Common myeloid progenitor, CD34-positive (primary cell): ENCODE data around the gene TXNDC2.

Source experiments
- CTCF ChIA-PET: fragments of 350-600 bp; sonication (Branson Sonifier 250); formaldehyde crosslinking; loops from one replicate; lab custom pipeline; 2021; ENCODE audit warnings: antibody characterized with exemption; lab: Charles Lee
- POLR2A ChIA-PET: fragments of 350-600 bp; sonication (Branson Sonifier 250); formaldehyde crosslinking; loops from one replicate; lab custom pipeline; 2021; ENCODE audit warnings: antibody characterized with exemption; lab: Charles Lee
- DNase-seq, 3 donors: peaks; one replicate each; pipeline versions ENCODE4 v3.0.0 to v3.0.0-alpha.2; 2013
- H3K27ac ChIP-seq, 2 experiments: 1 replicate in 1 of 2; 2 replicates in 1 of 2; pipeline ENCODE4 v1.7.0; 2013; ENCODE audit warnings: inconsistent platforms in 2 of 2, low read length in 2 of 2, mild to moderate bottlenecking in 2 of 2, low read depth in 1 of 2, moderate library complexity in 1 of 2; ENCODE audit not compliant: severe bottlenecking in 2 of 2, insufficient read depth in 1 of 2, poor library complexity in 1 of 2
- H3K27me3 ChIP-seq, 5 experiments: replicated peaks in 2 of 5; 1 replicate in 3 of 5; 2 replicates in 2 of 5; pipeline versions ENCODE4 v1.6.1 to v1.7.0; 2013; ENCODE audit warnings: low read length in 4 of 5, mild to moderate bottlenecking in 2 of 5, moderate library complexity in 2 of 5, inconsistent platforms in 1 of 5; ENCODE audit not compliant: insufficient read depth in 5 of 5, control insufficient read depth in 4 of 5
- H3K36me3 ChIP-seq, 4 experiments: 1 replicate in 2 of 4; 2 replicates in 2 of 4; pipeline versions ENCODE4 v1.6.1 to v1.7.0; 2013; ENCODE audit warnings: low read length in 3 of 4, control low read depth in 1 of 4, mild to moderate bottlenecking in 1 of 4; ENCODE audit not compliant: control insufficient read depth in 4 of 4, insufficient read depth in 4 of 4
- H3K4me1 ChIP-seq, 4 experiments: 1 replicate in 3 of 4; 2 replicates in 1 of 4; pipeline versions ENCODE4 v1.6.1 to v1.7.1; 2013; ENCODE audit warnings: low read length in 3 of 4, mild to moderate bottlenecking in 3 of 4, control low read depth in 1 of 4, inconsistent platforms in 1 of 4, moderate library complexity in 1 of 4; ENCODE audit not compliant: control insufficient read depth in 4 of 4, insufficient read depth in 4 of 4; ENCODE audit errors: control extremely low read depth in 1 of 4
- H3K4me3 ChIP-seq, 7 experiments: 1 replicate in 4 of 7; 2 replicates in 3 of 7; pipeline versions ENCODE4 v1.5.1 to v1.7.0; 2013; ENCODE audit warnings: mild to moderate bottlenecking in 7 of 7, low read length in 6 of 7, moderate library complexity in 6 of 7, inconsistent platforms in 2 of 7, low read depth in 2 of 7, control low read depth in 1 of 7; ENCODE audit not compliant: insufficient read depth in 4 of 7, control insufficient read depth in 1 of 7; ENCODE audit errors: extremely low read depth in 1 of 7
- H3K9me3 ChIP-seq, 5 experiments: 1 replicate in 4 of 5; 2 replicates in 1 of 5; pipeline versions ENCODE4 v1.6.1 to v1.7.1; 2013; ENCODE audit warnings: low read length in 4 of 5, mild to moderate bottlenecking in 2 of 5, inconsistent platforms in 1 of 5, low read depth in 1 of 5, moderate library complexity in 1 of 5; ENCODE audit not compliant: control insufficient read depth in 4 of 5, insufficient read depth in 2 of 5; ENCODE audit errors: control extremely low read depth in 1 of 5
- WGBS: methylation state at CpG from one replicate; pipeline ENCODE4 v1.1.5; 2013; ENCODE audit not compliant: insufficient coverage; 5-methylcytosine and 5-hydroxymethylcytosine counted together

The TXNDC2 gene

DNA sequence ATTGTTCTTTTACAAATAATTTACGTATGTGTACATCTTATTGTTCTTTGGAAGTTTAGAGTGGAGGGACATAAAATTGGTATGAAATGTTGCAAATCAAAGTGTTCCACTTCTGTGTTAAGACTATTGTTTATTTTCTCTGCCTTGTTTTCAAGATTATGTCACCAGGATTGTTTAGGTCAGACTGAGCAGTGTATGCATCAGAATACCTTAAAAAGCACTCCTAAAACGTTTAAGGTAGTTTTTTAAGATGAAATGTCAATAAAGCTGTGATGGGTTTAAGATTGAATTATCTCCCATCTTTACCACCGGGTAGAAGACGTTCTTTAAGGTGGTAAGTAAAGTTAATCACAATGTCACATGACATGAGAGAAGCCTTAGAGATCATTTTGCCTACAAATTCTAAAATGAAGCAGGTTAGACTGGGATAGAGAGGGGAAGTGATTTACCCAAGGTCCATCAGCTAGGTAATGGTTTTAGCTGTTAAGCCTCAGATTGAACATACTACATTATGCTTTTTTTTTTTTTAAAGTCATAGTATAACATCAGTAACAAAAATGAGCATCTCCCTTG lies 38.7 kb downstream of the TXNDC2 start:
- ChIA-PET POLR2A (no interaction called here), CTCF (interaction anchor here (0.6 to 2.5 kb wide), 3 partner anchors 9 to 490 kb away, joined by 3 to 6 read pairs (median 4); partner anchors contain the start of gene VAPA)
- Histone ChIP-seq H3K4me1 (peaks cover 15 to 56% (median 28%) of the 10 kb centered on the region in 4 experiments), H3K36me3 (peaks cover 0 to 6% (median 2%) of the 10 kb centered on the region in 4 experiments), H3K9me3 (no peaks in the 10 kb centered on the region), H3K4me3 (no peak overlapping the region), H3K27ac (no peak overlapping the region), H3K27me3 (no peaks in the 10 kb centered on the region)
- DNase-seq = no peak
- 100% methylated on average over 3 of the region's 4 CpGs for WGBS

DNA sequence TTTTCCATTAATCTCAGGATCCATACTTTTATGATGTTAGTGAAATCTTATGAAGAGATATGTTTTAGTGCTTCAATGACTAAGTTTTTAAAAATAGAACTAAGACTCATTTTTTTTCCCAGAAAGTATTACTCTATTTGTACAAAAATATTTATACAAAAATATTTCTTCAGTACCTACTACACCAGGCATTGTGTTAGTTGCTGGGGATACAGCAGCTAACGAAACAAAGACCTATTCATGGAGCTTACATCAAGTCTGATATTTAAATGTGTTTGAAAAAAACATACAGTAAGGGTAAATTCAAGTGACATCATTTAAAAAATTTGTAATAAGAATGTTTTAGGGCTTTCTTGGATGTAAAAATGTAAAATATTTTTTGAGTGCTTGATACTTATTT lies 39.6 kb downstream of the TXNDC2 start:
- H3K9me3 ChIP-seq = no peaks in the 10 kb centered on the region
- ChIA-PET POLR2A (no interaction called here), CTCF (no interaction called here)
- DNase-seq = peak in 1 of 3 donors; percentile 15
- peaks cover 11 to 50% (median 26%) of the 10 kb centered on the region in 4 experiments for H3K4me1 ChIP-seq
- no peaks in the 10 kb centered on the region for H3K27me3 ChIP-seq
- WGBS = no CpG with 5 or more reads among the region's 1 CpG
- H3K36me3 ChIP-seq = peaks cover 0 to 6% (median 2%) of the 10 kb centered on the region in 4 experiments
- no peak overlapping the region for H3K4me3 ChIP-seq
- no peak overlapping the region for H3K27ac ChIP-seq

GRCh38 chr18:9925795-9926194 lies 40.0 kb downstream of the TXNDC2 start:
- Histone ChIP-seq H3K27ac (peak overlapping the region in 1 of 2 experiments; percentile 18), H3K27me3 (no peaks in the 10 kb centered on the region), H3K9me3 (no peaks in the 10 kb centered on the region), H3K4me1 (peaks cover 7 to 46% (median 24%) of the 10 kb centered on the region in 4 experiments), H3K4me3 (no peak overlapping the region), H3K36me3 (peaks cover 0 to 6% (median 2%) of the 10 kb centered on the region in 4 experiments)
- 77% methylated on average over 2 of the region's 4 CpGs for WGBS
- DNase-seq = no peak
- CTCF ChIA-PET = interaction anchor here (0.8 to 1.7 kb wide), 3 partner anchors 11 to 25 kb away, joined by 4 to 6 read pairs (median 5); no protein-coding TSS in a partner anchor
- POLR2A ChIA-PET = no interaction called here

- no peaks in the 10 kb centered on the region for H3K9me3 ChIP-seq
- H3K4me3 ChIP-seq = no peak overlapping the region
- POLR2A ChIA-PET = no interaction called here
- CTCF ChIA-PET = interaction anchor here (0.8 to 1.7 kb wide), 4 partner anchors 10 to 25 kb away, joined by 4 to 6 read pairs (median 4); no protein-coding TSS in a partner anchor
- H3K27ac ChIP-seq = peak overlapping the region in 1 of 2 experiments; percentile 18
- H3K4me1 ChIP-seq = peaks cover 3 to 43% (median 22%) of the 10 kb centered on the region in 4 experiments
- DNase-seq = no peak
- H3K27me3 ChIP-seq = no peaks in the 10 kb centered on the region
- peaks cover 0 to 6% (median 2%) of the 10 kb centered on the region in 4 experiments for H3K36me3 ChIP-seq
- WGBS = 100% methylated on average over 2 of the region's 2 CpGs
Measured at GRCh38 chr18:9926223-9926894, 40.6 kb downstream of the TXNDC2 start.

DNA sequence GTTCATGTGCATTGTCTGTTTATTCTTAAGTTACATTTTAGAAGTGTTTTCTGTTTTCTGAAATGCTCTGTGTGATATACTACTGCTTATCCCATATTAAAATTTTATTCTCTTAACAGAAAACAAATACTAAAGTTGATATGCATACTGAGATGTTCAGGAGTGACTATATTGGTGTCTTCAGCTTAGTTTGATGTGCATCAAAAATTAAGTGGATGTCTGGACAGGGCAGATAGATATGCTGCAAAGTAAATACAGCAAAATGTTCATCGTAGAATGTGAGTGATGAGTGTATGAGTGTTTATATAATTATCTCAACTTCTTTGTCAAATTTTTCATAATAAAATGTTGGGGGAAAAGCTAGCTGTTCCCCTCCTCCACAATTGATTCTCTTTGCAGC lies 41.2 kb downstream of the TXNDC2 start:
- DNase-seq = no peak
- Histone ChIP-seq H3K27ac (no peak overlapping the region), H3K4me1 (peaks cover 3 to 40% (median 22%) of the 10 kb centered on the region in 4 experiments), H3K36me3 (peaks cover 0 to 6% (median 2%) of the 10 kb centered on the region in 4 experiments), H3K9me3 (no peaks in the 10 kb centered on the region), H3K4me3 (no peak overlapping the region), H3K27me3 (no peaks in the 10 kb centered on the region)
- POLR2A ChIA-PET = no interaction called here
- CTCF ChIA-PET = interaction anchor here (1.4 to 1.7 kb wide), 4 partner anchors 9 to 24 kb away, joined by 3 to 6 read pairs (median 4); no protein-coding TSS in a partner anchor
- WGBS = no CpG with 5 or more reads among the region's 1 CpG

DNA sequence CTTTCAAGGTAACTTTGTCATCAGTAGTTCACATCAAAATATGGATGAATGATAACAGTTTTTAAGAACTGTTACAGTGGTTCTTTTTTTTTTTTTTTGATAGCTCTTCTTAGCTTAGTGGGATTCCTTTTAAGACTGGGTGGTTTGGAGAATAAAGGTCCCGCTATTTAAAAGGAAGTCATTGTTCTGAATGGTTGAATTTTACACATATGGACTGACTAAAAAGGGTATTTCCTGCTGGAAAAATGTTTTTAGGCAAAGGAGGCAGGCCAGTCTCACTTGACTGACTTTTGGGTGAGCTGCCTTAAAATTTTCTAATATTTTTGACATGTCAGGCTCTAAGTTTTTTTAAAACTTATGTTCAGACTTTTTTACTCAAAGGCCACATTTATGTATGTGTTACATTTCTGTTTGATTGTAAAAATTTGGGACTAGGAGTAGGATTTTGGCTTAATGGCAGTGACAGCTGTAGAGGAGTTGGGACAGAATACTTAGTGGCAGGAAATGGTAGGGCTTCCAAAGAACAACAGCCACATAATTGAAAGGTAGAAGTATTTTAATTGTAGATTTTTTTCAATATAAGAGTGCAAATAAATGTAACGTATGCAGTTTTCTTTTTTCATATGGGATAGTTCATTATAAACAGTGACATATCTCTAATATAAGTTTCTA lies 41.8 kb downstream of the TXNDC2 start:
- no peak for DNase-seq
- Histone ChIP-seq H3K4me1 (peaks cover 3 to 36% (median 20%) of the 10 kb centered on the region in 4 experiments), H3K4me3 (no peak overlapping the region), H3K9me3 (no peaks in the 10 kb centered on the region), H3K27me3 (no peaks in the 10 kb centered on the region), H3K36me3 (peaks cover 0 to 8% (median 5%) of the 10 kb centered on the region in 4 experiments), H3K27ac (peak overlapping the region in 1 of 2 experiments; percentile 37)
- ChIA-PET POLR2A (interaction anchor here (0.6 kb wide), 1 partner anchor 76 kb away, joined by 3 read pairs; no protein-coding TSS in a partner anchor), CTCF (interaction anchor here (1.0 to 1.7 kb wide), 5 partner anchors 9 to 166 kb away, joined by 3 to 6 read pairs (median 4); no protein-coding TSS in a partner anchor)
- WGBS = no CpG with 5 or more reads among the region's 2 CpGs
